Measurements from ENCODE around the gene HOXC9. TPM values are rescaled to one million over a fixed set of nuclear protein-coding genes. Genes with fewer than 3 reads are reported as not detected.

The HOXC9 gene
- total and polyA plus RNA-seq, 4 donors: not detected

DNA sequence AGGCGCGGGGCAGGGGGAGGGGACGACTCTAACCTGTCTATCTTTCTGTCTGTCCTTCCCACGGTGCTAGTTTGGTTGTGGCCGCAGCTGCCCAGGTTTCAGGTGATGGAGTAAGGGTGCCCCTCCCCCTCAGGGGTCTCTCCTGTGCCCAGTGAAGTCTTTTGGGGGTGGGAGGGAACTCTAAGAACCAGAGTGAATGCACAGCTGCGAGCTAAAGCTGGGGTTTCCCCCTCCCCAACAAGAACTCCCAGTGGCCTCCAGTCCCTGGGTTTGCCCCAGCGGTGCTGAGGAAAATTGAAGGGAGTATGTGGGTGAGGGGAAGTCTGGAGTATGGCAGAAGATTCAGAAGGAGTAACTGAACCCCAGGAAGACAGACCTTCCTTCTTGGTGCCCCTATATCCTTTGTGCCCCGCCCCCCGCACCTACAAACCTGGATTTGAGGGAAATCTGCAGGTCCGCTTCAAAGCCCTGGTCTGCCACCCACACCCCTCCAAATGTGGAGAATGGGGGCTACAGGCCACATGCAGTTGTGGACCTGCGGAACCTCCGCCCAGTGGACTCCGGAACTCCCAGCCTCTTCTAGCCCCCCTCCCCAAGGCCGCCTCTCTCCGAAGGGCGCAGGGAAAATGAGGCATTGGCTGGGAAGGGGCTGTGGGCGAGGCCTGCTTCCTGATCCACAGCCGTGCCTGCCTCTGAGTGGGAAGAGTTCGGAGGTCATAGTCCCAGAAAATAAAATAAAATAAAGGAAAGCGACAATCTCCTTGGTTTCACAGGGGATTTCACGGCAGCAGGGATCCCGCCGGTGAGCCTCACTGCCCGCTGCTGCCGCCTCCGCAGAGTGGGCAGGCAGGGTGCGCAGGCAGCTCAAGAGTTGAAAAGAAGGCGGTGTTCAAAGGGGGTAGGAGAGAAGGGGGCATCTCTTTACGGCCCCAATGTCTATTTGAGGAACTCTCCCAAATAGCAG, 3.4 kb upstream of the HOXC9 start:
- WGBS: 31% methylated on average over 29 of the region's 29 CpGs
- no peaks in the 10 kb centered on the region for H3K9me3 ChIP-seq (ENCODE audit: control insufficient read depth in 4 of 4, low read length in 3 of 4)
- peaks cover 13 to 66% (median 21%) of the 10 kb centered on the region in 4 donors for H3K27me3 ChIP-seq (ENCODE audit: control insufficient read depth in 4 of 4, insufficient read depth in 4 of 4, low read length in 3 of 4)
- no peak overlapping the region for H3K27ac ChIP-seq (ENCODE audit: low read depth in 1 of 2, low read length in 2 of 2)
- H3K4me3 ChIP-seq (ENCODE audit: low read depth in 1 of 3, low read length in 3 of 3): peak overlapping the region in 2 of 3 donors; percentile 59 to 61
- no peak for DNase-seq (ENCODE audit: low spot score)
- no peaks in the 10 kb centered on the region for H3K36me3 ChIP-seq (ENCODE audit: control insufficient read depth in 4 of 4, insufficient read depth in 3 of 4, low read depth in 1 of 4, low read length in 3 of 4)
- H3K4me1 ChIP-seq (ENCODE audit: control insufficient read depth in 4 of 4, insufficient read depth in 4 of 4, low read length in 3 of 4): peaks cover 15 to 27% (median 19%) of the 10 kb centered on the region in 4 donors
- no peak overlapping the region for H3K9ac ChIP-seq (ENCODE audit: low read depth in 1 of 2, low read length in 2 of 2)
- no peak for TF ChIP-seq TAF1 (conservative IDR thresholded peaks at IDR 0.05)
- TF ChIP-seq HNF4A (conservative IDR thresholded peaks at IDR 0.05): no peak
- no peak for TF ChIP-seq EGR1 (IDR thresholded peaks at IDR 0.05; ENCODE audit: low read depth in 2 of 2)
- no peak for TF ChIP-seq FOXA2 (IDR thresholded peaks at IDR 0.05)
- TF ChIP-seq YY1 (IDR thresholded peaks at IDR 0.05): no peak
- TF ChIP-seq, protein P1, sequence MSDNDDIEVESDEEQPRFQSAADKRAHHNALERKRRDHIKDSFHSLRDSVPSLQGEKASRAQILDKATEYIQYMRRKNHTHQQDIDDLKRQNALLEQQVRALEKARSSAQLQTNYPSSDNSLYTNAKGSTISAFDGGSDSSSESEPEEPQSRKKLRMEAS (IDR thresholded peaks at IDR 0.05): no peak
- no peak for TF ChIP-seq RAD21 (IDR thresholded peaks at IDR 0.05)
- TF ChIP-seq, protein P2, sequence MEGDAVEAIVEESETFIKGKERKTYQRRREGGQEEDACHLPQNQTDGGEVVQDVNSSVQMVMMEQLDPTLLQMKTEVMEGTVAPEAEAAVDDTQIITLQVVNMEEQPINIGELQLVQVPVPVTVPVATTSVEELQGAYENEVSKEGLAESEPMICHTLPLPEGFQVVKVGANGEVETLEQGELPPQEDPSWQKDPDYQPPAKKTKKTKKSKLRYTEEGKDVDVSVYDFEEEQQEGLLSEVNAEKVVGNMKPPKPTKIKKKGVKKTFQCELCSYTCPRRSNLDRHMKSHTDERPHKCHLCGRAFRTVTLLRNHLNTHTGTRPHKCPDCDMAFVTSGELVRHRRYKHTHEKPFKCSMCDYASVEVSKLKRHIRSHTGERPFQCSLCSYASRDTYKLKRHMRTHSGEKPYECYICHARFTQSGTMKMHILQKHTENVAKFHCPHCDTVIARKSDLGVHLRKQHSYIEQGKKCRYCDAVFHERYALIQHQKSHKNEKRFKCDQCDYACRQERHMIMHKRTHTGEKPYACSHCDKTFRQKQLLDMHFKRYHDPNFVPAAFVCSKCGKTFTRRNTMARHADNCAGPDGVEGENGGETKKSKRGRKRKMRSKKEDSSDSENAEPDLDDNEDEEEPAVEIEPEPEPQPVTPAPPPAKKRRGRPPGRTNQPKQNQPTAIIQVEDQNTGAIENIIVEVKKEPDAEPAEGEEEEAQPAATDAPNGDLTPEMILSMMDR (IDR thresholded peaks at IDR 0.05; ENCODE audit: low read depth, low read length, missing input control): no peak
- TF ChIP-seq JUND (IDR thresholded peaks at IDR 0.05): no peak
- TF ChIP-seq, protein P3, sequence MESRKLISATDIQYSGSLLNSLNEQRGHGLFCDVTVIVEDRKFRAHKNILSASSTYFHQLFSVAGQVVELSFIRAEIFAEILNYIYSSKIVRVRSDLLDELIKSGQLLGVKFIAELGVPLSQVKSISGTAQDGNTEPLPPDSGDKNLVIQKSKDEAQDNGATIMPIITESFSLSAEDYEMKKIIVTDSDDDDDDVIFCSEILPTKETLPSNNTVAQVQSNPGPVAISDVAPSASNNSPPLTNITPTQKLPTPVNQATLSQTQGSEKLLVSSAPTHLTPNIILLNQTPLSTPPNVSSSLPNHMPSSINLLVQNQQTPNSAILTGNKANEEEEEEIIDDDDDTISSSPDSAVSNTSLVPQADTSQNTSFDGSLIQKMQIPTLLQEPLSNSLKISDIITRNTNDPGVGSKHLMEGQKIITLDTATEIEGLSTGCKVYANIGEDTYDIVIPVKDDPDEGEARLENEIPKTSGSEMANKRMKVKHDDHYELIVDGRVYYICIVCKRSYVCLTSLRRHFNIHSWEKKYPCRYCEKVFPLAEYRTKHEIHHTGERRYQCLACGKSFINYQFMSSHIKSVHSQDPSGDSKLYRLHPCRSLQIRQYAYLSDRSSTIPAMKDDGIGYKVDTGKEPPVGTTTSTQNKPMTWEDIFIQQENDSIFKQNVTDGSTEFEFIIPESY (IDR thresholded peaks at IDR 0.05): no peak
- TF ChIP-seq SP1 (IDR thresholded peaks at IDR 0.05): no peak

DNA sequence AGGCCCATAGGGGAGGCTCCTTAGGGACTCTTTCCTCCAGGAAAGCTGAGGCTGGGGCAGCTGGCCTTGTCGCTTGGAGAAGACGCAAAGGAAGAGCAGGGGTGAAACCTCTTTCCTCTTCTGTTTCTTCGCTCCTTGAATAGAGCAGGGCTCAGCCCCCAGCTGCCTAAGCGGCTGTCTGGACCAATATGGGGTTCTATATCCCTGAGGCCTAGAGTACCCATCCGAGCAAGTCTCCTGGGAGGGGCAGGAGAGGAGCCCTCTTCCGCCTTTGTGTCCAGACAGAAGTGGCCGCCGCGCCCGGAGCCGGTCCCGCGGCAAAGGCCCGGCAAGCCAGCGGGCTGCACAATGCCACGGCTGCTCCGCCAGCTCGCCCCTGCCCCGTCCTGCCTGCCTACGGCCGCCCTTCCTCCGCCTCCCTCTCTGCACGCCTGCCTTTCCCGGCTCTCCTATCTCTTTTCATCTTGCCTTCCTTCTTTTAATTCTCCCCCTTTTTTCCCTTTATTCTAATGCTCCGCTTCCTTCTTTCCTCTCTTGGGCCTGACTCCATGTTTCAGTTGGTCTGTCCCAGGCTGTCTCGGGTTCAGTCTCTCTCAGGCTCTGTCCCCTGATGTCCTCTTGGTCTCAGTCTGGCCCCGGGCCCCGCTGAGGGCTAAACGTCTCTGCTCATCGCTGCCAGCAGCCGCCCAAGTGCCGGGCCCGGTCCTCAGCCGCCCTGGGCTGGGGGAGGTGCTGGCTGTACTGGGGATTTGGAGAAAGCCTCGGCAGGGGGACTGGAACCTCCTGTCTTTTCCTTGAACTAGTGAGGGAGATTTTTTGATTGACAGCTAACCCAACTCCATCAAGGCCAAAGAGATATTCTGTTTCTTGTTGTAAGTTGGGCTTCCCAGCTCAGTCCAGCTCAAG, 2.5 kb upstream of the HOXC9 start:
- Histone ChIP-seq H3K9ac (ENCODE audit: low read depth in 1 of 2, low read length in 2 of 2) (no peak overlapping the region), H3K4me3 (ENCODE audit: low read depth in 1 of 3, low read length in 3 of 3) (no peak overlapping the region), H3K27me3 (ENCODE audit: control insufficient read depth in 4 of 4, insufficient read depth in 4 of 4, low read length in 3 of 4) (peaks cover 12 to 58% (median 18%) of the 10 kb centered on the region in 4 donors), H3K9me3 (ENCODE audit: control insufficient read depth in 4 of 4, low read length in 3 of 4) (no peaks in the 10 kb centered on the region), H3K27ac (ENCODE audit: low read depth in 1 of 2, low read length in 2 of 2) (no peak overlapping the region), H3K4me1 (ENCODE audit: control insufficient read depth in 4 of 4, insufficient read depth in 4 of 4, low read length in 3 of 4) (peaks cover 15 to 27% (median 19%) of the 10 kb centered on the region in 4 donors), H3K36me3 (ENCODE audit: control insufficient read depth in 4 of 4, insufficient read depth in 3 of 4, low read depth in 1 of 4, low read length in 3 of 4) (no peaks in the 10 kb centered on the region)
- no peak for DNase-seq (ENCODE audit: low spot score)
- 11% methylated on average over 35 of the region's 35 CpGs for WGBS
- TF ChIP-seq, protein P4, sequence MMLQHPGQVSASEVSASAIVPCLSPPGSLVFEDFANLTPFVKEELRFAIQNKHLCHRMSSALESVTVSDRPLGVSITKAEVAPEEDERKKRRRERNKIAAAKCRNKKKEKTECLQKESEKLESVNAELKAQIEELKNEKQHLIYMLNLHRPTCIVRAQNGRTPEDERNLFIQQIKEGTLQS (IDR thresholded peaks at IDR 0.05): no peak
- TF ChIP-seq, protein P2 (IDR thresholded peaks at IDR 0.05; ENCODE audit: low read depth, low read length, missing input control): no peak
- TF ChIP-seq GABPA (IDR thresholded peaks at IDR 0.05 in 1 of 2, conservative IDR thresholded peaks at IDR 0.05 in 1 of 2): no peak
- TF ChIP-seq SP1 (IDR thresholded peaks at IDR 0.05): no peak
- no peak for TF ChIP-seq EGR1 (IDR thresholded peaks at IDR 0.05; ENCODE audit: low read depth in 2 of 2)
- TF ChIP-seq FOXA2 (IDR thresholded peaks at IDR 0.05): no peak
- TF ChIP-seq, protein P1 (IDR thresholded peaks at IDR 0.05): no peak
- TF ChIP-seq RAD21 (IDR thresholded peaks at IDR 0.05): no peak

Data from liver (tissue), 9 donors.